GM18519 (cell line): Measurements from ENCODE around the gene RPL29.

Source experiments
- ATAC-seq: cut with Tn5 transposase; IDR thresholded peaks from one replicate; pipeline ENCODE4 v1.9.1; 2021; ENCODE audit warnings: mild to moderate bottlenecking, moderate library complexity; ENCODE audit not compliant: unreplicated experiment, low FRiP score

The RPL29 gene

GRCh38 chr3:51967384-51968169, 28.1 kb downstream of the RPL29 start, which contains the start of gene PCBP4:
TSS of gene PCBP4 (minus strand) at chr3:51967454. CDS start at chr3:51961240, 6,214 bp downstream.
- no peak for ATAC-seq

GRCh38 chr3:51966922-51967383, 28.7 kb downstream of the RPL29 start:
- no peak for ATAC-seq

DNA sequence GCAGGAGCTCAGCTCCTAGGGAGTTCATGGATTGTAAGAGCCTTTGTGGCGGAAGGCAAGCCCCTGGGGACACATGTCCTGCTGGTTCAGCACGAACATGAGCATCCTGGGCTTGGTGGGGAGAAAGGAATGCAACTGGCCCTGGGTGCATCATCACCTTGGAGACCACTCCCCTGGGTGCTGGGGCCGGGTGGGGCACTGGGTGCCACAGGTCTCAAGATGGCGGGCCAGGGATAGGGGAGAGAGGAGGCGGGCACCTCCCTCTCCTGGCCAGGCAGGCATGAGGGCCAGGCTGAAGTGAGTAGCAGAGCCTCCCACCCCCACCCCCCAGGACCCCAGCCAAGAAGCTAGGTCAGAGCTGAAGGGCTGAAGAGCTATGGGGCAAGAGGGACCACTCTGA, 29.2 kb downstream of the RPL29 start:
- no peak for ATAC-seq

DNA sequence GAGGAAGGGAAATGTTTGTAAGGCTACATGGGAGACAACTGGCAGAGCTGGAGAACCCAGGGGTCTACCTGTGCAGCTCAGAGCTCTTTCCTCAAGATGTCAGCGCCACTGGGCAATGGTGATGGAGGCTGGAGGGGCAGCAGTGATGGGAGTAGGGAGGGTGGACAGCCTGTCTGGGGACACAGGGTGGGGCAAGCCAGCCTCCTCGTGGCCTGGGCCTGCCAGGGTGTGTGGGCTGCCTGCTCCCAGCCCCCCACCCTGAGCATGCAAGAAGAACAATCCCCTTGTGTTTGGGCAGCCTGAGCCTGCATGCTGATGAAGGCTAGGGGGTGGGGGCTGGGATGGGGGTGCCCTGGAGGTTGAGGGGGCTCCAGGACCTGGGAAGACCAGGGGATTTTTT, 29.7 kb downstream of the RPL29 start:
- ATAC-seq: no peak

- ATAC-seq: no peak
Measured at GRCh38 chr3:51964521-51964920, 31.2 kb downstream of the RPL29 start.

DNA sequence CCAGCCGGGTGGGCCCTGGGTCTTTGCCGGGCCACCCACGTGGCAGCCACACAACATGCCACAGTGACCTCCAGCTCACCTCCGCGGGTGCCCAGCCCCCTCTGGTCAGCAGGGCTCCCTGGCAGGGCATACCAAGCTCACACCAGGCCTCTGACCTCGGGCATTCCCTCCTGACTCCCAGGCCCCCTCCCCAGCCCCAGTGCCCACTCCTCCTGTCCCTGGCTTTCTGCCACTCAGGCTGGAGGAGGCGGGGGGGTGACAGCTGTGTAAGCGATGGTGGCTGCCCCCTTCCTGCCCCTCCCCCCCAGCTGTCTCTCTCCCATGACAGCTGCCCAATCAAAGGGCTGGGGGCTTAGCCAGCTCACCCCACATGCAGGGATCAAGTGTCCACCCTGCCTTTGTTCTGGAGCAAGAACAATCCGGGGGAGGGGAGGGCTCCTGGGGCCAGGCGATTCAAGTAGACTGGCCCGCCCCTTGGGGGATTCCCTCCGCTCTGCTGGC, 31.7 kb downstream of the RPL29 start:
- no peak for ATAC-seq

DNA sequence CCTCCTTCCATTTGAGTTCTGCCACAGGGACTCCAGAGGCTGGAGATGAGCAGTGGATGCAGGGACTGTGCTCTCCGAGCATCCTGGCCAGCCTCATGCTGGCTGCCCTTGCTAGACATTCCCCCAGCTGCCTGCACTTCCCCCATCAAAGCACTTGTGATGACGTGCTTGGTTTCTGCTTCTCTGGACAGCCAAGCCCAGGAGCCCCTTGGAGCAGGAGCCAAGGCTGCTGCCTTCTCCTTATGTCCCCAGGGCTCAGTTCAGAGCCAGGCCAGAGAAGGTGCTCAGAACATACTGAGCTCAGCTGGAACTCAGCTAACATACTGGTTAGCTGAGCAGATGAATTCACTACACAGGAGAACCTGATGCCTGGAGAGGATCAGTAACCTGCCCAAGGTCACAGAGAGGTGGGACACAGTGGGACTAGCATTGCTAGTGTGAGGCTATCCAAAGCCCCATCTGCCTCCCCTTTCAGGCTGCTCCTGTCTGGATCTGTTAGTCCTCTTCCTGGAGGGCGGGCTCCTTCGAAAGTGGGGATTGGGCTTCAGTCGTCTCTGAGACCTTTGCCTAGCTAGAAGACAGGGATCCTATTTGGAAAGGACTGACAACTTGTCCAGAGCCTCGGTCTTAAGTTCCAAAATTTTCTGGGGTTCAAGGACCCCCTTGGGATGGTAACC, 32.7 kb downstream of the RPL29 start:
- ATAC-seq: no peak

DNA sequence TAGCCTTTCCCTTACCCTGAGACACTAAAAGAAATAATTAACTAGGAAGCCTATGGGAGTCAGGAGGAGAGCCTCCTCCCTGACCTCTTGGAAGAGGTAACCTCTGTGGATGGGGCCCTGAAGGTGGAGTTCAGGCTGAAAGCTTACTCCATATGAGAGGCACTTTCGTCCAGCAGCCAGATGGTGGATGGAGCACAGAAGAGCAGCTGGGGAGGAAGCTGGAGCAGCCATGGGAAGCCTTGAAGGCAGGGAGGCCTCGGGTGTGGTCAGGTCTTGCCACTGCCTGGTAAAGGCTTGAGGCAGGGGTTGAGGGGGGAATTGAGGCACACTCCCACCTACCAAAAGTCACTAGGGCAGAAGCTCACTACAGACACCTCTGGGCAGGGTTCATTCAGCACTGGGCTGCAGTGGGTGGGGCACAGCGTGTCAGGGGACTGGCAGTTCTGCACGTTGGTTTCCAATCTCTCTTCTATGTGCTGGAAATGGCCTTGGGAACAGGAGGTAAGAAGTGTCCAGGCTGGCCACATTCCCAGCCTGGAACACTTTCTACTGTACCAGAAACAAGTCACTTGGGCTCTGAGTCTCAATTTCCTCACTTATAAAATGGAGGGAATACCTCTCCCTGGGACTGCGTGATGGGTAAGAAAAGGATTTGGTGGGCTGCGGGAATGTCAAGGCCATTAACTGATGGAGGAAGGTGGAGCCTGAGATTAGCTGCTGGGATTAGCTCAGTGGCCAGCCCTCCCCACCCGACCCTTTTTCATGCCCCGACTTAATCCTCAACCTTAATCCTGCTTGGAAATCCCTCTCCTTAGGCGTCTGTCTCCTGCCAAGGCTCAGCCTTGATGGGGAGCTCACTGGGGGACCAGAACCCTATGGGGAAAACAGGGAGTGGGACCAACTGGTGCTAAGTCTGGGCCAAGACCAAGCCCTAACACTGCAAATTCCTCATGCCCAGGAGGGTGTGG, 33.8 kb downstream of the RPL29 start:
- ATAC-seq: no peak

DNA sequence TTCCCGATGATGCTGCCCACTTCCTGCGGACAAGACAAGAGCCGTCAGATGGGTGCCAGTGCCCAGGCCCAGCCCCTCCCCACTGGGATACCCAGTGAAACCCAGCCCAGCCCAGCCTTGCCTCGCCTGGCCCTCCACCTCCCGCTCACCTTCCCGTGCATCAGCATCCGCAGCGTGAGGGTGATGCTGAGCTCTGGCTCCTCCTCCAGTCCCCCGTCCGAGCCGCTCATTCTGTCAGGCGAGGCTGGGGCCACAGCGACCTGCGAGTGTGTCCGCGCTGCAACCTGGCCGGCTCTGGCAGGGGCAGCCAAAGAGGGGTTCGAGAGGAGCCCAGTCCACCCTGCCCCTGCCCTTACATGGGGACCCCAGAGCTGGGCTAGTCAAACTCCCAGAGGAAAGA, 34.7 kb downstream of the RPL29 start:
- ATAC-seq: no peak

GRCh38 chr3:51960386-51960785, 35.3 kb downstream of the RPL29 start:
- ATAC-seq: no peak

DNA sequence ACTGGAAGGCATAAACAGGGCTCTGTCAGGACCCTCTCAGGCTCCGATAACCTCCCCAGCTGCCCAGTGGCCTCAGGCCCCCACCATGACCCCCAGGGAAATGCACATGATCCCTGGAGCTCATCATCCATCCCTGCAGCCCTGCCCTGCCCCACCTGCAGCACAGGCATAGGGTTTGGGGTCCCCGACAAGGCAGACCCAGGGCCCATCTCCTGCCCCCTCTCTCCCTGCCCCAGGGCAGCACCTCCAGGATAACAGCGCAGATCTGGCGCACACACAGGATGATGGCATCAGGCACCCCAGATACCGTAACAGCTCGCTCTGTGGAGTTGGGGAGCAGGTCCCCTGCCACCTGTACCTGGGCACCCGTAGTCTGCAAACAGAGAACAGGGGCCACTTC, 36.0 kb downstream of the RPL29 start:
- no peak for ATAC-seq

- ATAC-seq: no peak
Measured at GRCh38 chr3:51958603-51959521, 36.8 kb downstream of the RPL29 start.

GRCh38 chr3:51957520-51958205, 38.0 kb downstream of the RPL29 start:
- no peak for ATAC-seq

GRCh38 chr3:51955893-51956770, 39.6 kb downstream of the RPL29 start:
- no peak for ATAC-seq

- no peak for ATAC-seq
Measured at GRCh38 chr3:51955175-51955892, 40.4 kb downstream of the RPL29 start, which contains the start of gene GPR62. TSS of gene GPR62 (plus strand) at chr3:51955381. CDS start at chr3:51955653, 272 bp downstream.

DNA sequence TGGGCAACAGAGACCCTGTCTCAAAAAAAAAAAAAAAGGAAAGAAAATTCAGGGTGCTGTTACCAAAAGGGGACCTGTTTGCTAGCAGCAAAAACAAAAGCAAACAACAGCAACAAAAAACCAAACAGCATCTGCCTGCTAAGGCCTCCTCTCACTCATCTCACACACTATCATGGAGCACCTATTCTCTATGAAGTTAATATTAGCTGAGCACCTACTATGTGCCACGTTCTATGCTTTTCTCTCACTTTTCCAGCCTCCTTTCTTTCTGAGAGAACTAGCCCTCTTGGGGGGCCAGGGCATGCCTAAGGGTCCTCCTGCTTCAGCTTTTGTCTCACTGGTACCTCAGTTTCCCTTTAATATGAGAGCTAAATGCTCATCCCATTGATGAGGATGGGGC, 41.0 kb downstream of the RPL29 start:
- ATAC-seq: no peak

DNA sequence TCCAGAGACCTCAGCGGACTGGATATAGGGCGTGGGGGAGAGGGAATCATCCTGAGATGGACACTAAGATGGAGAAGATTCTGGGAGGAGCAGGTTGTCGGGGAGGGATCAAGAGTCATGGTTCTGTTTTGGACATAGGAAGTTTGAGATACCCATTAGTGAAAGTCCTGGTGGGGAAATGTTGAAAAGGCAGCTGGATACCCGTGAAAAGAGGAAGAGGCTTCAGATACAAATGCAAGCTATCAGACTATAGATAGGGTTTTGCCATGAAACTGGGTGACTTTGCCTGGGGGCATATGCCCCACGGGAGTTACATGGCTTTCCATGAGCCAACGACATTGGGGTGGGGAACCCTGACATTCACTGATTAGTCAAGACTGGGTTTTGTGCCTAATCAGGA, 41.6 kb downstream of the RPL29 start:
- no peak for ATAC-seq
